ENCODE results near the gene RIPOR2.

DNA sequence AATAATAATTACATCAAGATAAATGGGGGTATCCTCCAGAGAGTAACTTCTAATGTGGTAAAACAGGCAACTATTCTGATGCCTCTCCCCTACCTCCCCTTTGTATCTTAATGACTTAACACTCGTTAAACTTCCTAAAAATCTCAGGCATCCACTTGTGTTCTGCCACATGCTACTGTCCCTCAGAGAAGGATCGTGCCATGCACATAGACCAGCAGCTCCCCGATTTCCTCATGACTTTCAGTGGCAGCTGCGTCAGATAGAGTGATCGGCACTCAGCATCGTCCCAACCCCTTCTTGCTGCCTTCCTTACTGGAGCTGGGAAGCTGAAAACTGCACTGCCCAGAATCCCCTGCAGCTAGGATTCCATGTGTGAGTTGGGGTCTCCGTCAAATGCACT, 32.1 kb downstream of the RIPOR2 start:
- no peak for TF ChIP-seq EZH2 (IDR thresholded peaks at IDR 0.05)
- no peak for TF ChIP-seq POLR2AphosphoS5 (IDR thresholded peaks at IDR 0.05; ENCODE audit: borderline replicate concordance, low read depth, low read length)
- TF ChIP-seq FOXP2 (optimal IDR thresholded peaks at IDR 0.05; ENCODE audit: control extremely low read depth, extremely low read length, insufficient read depth), result no peak
